ENCODE measurements around the gene TBKBP1.

Gene TBKBP1

DNA sequence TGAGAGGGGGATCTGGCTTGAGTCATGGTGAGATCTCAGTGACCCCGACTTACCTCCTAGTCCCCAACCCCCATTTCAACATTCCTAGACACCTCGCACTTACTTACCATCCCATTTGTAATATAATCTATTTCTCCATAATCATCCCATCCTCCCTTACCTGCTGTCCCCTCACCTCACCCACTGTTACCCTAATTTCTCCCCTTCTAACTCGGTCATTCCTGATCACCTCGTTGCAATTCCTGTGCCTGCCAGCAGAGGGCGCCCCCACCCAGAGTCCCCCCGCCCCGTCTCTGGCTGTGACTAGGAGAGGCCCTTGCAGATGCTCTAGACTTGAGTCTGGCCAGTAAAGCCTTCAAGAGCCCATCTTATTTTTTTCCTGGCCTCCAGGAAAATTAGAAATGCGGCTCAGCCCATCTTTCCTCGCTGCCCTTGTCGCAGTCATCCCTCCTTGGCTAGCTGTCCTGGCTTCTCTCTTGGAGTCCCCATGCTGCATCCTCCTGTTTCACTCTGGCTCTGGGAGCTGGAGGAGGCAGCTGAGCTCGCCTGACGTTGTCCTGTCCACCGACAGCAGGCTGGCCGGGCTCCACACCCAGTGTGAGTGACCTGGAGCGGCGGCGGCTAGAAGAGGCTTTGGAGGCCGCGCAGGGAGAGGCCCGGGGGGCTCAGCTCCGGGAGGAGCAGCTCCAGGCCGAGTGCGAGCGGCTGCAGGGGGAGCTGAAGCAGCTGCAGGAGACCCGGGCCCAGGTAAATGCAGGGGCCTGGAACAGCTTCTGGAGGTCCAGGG, 5.0 kb downstream of the TBKBP1 start:
- peak; percentile 35 to 82 for DNase-seq

DNA sequence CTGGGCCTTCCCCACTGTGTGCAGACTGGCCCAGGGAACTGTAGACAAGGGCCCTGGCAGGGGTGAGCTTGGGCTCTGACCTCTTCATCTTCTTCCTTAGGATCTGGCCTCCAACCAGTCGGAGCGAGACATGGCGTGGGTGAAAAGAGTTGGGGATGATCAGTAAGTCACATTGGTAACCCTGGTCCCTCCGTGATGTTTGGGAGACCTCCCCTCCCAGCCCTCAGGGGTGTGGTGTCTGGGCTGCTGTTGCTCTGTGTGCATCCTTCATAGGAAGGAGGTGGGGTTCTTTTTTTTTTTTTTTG, 5.5 kb downstream of the TBKBP1 start:
- DNase-seq, result no peak

DNA sequence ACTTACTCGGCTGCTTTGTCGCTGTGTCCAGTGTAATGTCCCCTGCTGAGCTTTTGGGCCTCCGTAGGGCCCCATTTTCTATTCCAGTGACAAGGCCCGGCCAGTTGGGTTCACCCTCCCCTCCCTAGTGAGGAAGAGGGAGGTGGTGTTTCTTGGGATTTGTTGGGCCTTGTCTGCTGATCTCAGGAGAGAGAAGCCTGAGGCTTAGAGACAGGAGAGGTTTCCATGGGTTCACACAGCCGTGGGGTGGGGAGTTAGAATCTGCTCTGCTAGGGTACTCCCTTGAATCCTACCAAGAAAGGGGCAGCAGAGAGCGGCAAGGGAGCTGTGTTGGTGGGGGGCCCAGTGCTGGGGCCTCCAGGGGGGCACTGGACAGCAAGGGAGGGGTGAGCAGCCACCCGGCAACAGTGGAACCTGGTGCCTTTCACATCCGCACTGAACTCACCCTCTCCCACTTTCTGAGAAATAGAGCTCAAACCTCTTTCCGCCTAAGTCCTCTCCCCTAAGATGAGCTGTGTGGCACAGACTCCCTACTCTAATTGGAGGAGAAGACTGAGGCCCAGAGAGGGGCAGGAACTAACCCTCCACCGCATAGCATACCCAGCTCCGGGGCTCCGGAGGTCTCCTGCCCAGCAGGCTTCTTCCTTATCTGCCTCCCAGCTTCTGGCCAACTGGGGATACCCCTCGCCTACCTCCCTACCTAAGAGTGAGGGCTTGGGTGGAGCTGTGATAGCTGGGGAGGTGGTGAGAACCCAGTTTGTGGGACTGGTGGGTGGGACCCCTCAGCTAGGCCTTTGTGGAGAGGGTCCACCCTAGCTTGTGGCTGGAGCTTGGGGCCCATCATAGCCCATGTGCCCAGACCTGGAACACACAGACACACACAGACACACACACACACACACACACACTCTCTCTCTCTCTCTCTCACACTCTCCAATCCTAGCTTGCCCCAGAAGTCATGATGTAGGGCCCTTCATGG, 6.8 kb downstream of the TBKBP1 start:
- DNase-seq, result no peak

DNA sequence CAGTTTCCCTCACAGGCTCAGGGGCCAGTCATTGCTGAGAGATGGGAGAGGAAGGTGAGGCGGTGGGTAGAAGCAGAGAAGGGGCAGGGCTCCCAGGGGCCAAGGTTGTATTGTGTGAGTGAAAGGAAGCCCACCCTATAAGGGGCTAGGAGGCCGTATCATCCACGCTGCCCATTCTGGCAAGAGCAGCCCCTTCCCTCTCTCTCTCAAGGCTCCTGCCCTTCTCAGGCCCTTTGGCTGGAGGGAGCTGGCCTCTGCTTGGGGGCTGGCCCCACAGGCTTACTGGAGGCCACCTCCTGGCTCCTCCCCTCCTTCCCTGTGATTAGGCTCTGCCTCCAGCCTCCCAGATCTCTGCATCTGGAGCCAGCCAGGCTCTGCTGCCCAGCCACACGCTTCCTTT, 7.6 kb downstream of the TBKBP1 start:
- no peak for DNase-seq

DNA sequence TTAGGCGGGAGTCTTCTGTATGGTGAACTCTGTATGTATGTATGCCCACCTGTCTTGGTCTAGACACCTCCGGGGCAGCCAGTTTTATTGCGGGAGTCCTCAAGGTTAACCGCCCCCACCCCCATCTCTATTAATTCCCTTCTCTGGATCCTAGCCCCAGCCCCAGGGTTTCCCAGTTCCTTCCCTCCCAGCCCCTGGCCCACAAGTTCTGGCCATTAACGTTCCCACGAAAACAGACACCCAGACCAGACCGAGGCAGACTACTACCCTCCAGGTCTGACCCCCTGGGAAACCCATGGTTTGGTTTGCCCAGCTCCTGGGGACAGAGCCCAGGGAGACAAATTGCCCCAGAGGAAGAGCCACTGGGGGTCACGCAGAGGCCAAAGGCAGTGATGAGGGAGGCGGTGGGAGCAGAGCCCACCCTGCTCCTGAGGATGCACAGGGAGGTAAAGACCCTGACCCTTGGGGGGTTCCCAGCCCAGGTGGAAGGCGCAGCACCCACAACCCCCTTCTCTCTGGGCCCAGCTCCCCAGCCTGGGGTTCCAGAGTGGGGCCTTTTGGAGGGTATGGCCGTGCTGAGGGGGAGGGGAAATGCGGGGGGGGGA, 8.5 kb downstream of the TBKBP1 start:
- DNase-seq, result no peak

DNA sequence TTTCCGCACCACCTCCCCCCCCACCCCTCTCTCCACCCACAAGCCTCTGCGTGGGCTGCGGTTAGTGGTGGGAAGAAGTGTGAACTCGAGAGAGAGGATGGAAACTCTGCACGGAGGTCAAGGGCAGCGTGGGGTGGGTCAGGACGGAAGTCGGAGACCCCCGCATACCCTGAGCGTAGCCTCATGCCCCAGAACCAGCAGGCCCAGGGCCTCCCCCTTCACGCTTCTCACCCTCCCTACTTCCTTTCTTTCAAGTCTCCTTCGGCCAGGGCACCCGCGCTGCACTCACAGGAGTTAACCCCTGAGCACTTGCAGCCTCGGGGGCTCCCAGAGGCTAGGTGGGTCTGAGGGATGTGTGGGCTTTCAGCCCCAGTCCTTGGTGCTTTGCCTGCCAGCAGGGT, 9.2 kb downstream of the TBKBP1 start:
- no peak for DNase-seq

DNA sequence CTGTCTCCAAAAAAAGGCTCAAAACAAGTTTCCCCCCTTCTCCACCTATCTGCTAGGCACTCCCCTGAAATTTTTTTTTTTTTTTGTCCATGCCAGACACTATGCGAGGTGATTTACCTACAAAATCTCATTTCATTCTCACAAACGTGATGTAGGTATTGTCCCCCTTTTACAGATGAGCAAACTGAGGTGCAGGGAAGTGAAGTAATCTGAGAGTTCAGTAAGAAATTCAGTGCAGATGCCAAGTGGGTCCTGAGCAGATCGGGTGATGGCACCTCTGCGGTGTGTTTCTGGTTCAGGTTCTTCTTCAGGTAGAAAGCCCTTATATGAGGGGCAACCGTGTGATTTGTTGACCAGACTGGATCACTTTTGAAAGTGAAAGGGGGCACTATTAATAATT, 9.7 kb downstream of the TBKBP1 start:
- DNase-seq, result no peak

DNA sequence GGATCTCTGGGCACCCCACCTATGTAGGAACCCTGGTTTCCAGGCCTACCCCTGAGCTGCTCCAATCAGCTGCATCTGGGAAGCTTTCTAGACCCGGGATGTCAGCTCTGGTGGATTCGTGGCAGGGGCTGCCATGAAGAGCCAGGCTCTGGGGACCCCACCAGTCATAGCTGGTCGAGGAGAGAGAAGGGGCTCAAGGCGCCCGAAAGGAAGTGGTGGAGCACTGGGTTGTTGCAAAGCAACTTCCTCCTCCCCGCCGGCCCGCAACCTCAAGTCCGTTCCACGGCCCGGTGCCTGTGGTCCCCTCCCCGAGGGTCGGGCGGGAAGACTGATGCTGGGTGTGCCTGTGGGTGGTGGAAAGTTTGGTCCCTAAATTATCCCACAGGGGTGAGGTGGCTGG, 10.2 kb downstream of the TBKBP1 start:
- DNase-seq, result no peak

DNA sequence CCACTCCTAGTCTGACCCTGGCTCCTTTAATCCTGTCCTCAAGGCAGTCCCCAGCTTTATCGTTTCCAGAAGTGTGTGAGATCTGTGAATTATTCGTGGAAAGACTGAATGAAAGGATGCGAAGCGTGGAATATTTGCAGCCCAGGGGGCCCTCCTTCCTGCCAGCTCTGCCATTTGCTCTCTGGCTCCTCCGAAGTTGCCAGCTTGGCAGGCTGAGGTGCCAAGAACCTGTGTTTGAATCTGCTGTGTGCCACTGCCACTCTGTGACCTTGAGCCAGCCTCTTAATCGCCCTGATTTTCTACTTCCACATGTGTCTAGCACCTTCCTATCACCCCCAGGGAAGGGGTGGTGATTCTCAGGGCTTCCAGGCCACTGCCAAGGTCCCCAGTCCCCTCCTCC, 10.8 kb downstream of the TBKBP1 start:
- no peak for DNase-seq

DNA sequence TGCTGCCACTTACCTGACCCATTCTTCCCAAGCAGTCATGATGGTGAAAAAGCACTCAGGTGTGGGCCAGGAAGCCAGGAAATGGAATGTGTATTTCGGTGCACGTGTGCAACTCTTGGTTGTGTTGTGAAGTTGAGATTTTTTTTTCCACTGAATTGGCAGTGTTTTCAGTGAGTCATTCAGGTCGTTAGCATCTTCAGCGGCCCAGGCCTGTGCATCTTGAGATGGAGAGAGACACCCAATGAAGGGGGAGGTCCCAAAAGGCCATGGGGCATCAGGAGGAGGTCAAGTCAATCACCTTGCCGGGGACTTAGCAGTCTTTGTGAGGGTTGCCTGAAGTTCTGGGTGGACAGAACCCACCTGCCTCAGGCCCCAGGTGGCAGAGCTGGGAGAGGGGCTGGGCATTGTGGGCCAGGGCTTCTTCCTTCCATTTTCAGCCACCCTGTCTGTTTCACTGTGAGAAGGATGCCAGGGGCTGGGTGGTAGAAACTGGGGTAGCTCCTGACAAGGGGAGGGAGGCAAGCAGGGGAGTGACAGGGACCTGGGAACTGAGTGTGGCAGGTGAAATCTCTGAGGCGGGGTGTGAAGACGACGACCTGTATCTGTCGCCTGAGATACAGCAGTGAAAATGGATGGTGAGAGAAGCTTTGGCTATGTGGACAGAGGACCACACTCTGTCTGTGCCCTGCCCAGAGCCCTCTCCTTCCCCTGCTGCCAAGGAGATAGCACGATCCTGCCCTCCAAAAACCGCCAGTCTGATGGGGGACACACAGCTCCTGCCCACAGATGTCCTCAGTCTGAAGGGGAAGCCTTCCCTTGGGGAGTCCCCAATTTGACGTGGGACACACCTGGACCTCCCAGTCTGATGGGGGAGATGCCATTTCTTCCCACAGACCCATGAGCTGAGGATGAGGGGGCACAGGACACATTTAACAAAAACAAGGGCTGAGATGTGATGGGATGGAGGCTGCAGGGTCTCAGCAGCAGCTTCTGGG, 11.9 kb downstream of the TBKBP1 start:
- no peak for DNase-seq

DNA sequence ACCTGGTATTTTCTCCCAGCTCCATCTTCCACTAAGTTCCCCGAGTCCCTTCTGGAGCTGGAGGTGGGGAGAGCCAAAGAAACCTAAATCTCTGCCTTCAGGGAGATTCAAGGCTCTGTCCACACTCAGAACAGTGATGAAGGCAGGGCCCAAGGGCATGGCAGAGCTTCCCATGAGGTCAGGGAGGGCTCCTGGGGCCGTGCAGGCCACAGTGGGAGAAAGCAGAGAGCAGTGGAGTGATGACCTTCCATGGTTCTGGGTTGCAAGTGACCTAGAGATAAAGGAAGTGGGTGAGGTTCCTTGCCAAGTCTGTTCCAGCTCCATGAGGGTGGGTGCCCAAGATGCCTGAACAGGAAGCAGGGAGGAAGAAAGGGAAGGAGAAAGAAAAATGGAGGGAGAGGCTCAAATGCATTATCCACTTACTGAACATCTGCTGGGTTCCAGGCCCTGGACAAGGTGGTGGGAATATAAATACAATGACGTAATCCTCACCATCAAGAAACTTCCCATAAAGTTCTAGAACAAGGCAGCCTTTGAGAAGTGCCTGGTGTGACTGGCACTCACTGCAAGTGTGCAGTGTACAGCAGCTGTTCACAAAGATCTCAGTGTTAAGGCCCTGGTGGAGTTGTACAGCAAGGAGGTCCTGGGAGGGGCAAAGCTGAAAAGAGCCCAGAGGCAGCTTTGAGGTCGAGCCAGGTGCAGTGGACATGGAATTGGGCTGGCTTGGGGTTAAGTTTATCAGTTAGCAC, 13.3 kb downstream of the TBKBP1 start:
- no peak for DNase-seq

DNA sequence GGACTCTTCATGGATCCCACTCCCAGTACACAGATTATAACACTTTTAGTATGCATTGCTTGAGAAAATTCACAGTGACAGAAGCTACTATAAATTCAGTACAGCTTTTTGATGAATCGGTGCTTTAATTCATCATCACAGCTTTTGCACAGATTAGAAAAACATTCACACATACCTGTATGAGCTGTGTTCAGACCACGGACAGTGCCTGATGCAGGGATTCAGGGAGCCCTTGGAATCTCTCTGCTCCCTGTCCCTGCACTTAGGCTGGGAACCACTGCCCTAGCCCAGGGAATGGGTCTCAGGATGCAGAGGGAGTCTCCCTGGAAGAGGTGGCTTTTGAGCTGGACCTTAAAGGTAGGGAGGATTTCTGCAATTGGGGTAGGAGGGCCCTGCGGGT, 13.9 kb downstream of the TBKBP1 start:
- no peak for DNase-seq

DNA sequence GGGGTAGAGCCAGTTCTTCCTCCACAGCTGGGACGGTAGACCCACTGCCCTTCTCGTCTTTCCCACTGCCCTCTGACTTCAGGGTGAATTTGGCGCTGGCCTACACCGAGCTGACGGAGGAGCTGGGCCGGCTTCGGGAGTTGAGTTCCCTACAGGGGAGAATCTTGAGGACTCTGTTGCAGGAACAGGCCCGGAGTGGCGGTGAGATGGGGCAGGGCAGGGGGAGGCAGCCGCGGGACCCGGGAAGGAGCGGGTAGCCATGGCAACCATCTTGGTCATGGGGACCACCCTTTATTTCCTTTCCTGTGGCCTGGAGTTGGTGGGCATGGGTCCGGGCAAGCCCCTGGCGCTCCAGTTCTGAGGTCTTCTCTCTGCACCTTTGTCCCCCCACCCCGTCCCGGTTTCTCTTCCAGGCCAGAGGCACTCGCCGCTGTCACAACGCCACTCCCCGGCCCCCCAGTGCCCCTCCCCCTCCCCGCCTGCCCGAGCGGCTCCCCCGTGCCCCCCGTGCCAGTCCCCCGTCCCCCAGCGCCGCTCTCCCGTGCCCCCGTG, 14.4 kb downstream of the TBKBP1 start:
- DNase-seq, result no peak

DNA sequence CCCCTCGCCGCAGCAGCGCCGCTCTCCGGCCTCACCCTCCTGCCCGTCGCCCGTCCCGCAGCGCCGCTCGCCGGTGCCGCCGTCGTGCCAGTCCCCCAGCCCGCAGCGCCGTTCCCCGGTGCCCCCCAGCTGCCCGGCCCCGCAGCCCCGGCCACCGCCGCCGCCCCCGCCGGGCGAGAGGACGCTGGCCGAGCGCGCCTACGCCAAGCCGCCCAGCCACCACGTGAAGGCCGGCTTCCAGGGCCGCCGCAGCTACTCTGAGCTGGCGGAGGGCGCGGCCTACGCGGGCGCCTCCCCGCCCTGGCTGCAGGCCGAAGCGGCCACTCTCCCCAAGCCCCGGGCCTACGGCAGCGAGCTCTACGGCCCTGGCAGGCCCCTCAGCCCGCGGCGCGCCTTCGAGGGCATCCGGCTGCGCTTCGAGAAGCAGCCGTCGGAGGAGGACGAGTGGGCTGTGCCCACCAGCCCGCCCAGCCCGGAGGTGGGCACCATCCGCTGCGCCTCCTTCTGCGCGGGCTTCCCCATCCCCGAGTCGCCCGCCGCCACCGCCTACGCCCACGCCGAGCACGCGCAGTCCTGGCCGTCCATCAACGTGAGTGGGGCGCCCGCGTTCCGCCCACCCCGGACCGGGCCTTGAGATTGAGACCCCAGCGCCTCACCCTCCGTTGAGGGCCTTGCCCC, 15.0 kb downstream of the TBKBP1 start:
- DNase-seq, result no peak

DNA sequence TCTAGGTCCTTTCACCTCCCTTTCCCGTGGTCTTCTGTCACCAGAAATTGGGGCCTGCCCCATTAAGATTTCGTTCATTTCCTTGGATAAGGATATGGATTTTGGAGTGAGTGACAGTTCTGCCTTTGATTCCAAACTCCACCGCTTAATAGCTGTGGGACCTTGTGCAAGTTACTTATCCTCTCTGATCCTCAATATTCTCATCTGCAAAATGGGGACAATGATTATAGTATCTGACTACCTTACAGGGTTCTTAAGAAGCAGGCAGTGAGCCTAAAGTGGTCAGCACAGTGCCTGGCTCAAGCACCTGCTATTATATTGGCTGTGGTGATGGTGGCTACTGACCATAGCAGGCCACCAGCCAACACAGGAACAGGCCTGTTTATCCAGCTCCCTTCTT, 15.6 kb downstream of the TBKBP1 start:
- DNase-seq, result no peak

DNA sequence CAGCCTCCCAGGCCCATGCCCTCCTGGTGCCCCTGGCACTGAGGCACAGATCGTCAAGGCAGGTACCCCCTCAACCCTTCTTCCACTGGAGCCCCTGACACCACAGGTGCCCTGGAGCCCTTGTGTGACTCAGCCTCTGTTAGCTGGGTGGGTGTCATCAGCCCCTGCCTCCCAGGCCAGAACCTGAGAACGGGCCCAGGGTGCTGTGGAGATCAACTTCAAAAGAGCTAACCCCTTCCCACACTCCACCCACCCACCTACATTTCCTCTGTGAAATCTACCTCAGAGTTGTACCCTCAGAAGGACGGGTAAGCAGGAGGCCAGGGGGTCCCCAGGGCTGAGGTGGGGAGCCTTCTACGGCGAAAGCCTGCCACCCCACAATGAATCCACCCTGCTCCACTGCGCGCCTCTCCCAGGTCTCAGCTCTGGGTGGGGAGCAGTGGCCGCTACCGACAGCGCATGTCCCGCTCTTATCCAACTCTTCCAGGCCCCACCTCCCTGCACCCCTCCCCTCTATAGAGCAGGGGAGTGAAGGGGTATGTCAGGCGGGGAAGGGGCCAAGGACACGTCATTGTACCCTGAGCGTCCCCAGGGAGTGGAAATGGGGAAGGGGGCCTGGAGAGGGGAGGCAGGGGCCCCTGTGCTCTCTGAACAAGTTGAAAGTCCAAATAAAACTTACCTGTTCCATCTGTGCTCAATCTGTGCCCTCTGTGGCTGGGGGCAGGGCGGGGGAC, 17.6 kb downstream of the TBKBP1 start:
- DNase-seq, result no peak

DNA sequence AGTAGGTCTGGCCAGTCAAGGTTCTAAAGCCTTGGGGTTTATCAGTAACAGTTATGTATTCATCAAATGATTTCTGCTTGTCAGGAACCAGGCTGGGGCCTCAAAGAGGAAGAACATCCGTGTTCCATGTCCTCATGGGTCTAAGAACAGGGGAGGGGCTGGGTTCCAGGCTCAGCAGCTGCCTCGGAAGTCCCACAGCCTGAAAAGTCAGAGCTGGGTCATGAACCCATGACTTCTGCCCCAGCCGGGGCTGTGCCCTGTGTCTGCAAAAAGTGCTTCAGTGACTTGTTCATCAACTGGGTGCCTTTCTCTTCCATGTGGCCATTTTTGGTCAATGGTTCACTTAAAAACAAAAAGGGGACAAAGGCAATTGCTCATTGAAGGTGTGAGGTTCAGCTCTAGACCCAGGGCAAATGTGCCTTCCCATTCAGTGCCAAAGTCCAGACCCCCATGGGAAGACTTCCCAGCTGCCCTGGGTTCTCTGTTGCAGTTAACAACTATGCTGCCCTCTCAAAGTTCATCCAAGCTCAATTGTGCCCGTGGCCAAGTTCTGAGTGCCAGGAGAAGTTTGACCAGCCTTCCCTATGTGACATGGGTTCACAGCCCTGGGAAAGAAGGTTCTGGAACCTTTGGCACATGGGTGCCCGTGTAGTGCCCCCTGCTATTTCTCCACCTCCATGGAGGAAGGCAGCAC, 18.5 kb downstream of the TBKBP1 start:
- DNase-seq, result peak; percentile 39 to 53

DNA sequence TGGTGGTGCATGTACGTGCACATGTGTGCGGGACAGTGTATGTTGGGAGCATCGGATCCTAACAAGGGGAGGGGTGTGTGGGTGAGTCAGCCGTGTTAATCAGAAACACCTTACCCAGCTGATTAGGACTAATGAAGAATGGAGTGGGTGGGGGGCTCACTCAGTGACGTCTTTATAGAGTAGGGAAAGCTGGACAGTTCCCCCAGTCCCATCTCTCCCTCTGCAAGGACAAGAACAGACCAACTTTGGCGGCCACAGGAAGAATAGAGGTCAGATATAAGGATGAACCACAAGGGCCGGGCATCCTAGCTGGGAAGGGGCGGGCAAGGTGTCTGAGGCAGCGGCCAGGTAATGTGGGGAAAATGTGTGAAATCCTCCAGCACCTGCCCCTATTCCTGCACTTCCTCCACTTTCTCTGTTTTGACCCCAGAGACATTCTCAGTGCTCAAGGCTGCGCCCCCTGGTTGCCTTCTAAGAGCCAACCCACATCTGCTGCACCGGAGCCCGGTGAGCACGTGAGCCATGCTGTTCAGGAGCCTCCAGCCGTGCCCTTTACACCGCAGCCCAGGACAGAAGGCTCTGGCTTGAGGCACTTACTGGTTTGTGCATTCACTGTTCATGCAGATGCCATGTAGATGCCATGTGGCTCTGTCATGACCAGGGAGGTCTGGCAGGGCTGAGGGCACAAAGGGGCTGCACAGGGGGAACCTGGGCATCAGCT, 20.2 kb downstream of the TBKBP1 start:
- DNase-seq, result no peak

Measured in inflammatory macrophage treated with lipopolysaccharide for 1 hour (primary cell).